Heart right ventricle (tissue), 16 donors: ENCODE data around the gene AUTS2. TPM values are rescaled to one million over a fixed set of nuclear protein-coding genes. Genes with fewer than 3 reads are reported as not detected.

Source experiments
- ATAC-seq, 8 donors: fragments of 200-7000 bp; cut with Tn5 transposase; one replicate each; pipeline ENCODE4 v1.9.1; 2020; ENCODE audit warnings: mild to moderate bottlenecking in 8 of 8, moderate library complexity in 8 of 8, moderate number of reproducible peaks in 1 of 8
- DNase-seq, 2 donors: peaks; one replicate each; pipeline ENCODE4 v3.0.0-alpha.2; 2020
- H3K27ac ChIP-seq, 10 donors: fragments of 200-600 bp; sonication (generic) in 2 of 10; one replicate each; pipeline versions ENCODE4 v1.5.0 to v1.8.0; 2020 to 2022; ENCODE audit warnings: mild to moderate bottlenecking in 3 of 10
- H3K27me3 ChIP-seq, 7 donors: fragments of 200-600 bp; one replicate each; pipeline ENCODE4 v1.8.0; 2021 to 2022; ENCODE audit warnings: mild to moderate bottlenecking in 2 of 7
- H3K36me3 ChIP-seq, 9 donors: fragments of 200-600 bp; sonication (generic) in 1 of 9; one replicate each; pipeline versions ENCODE4 v1.5.0 to v1.8.0; 2020 to 2022; ENCODE audit warnings: mild to moderate bottlenecking in 2 of 9
- H3K4me1 ChIP-seq, 9 donors: fragments of 200-600 bp; sonication (generic) in 1 of 9; one replicate each; pipeline versions ENCODE4 v1.5.0 to v1.8.0; 2020 to 2022; ENCODE audit warnings: mild to moderate bottlenecking in 4 of 9
- H3K4me3 ChIP-seq, 10 donors: fragments of 200-600 bp; sonication (generic) in 2 of 10; one replicate each; pipeline versions ENCODE4 v1.5.0 to v1.8.0; 2020 to 2022; ENCODE audit warnings: mild to moderate bottlenecking in 7 of 10, moderate library complexity in 2 of 10
- H3K9me3 ChIP-seq, 11 donors: fragments of 200-600 bp in 10 of 11; sonication (generic) in 2 of 11; one replicate each; pipeline versions ENCODE4 v1.5.0 to v1.8.0; 2013 to 2022; ENCODE audit warnings: mild to moderate bottlenecking in 2 of 11, control low read depth in 1 of 11, moderate library complexity in 1 of 11
- WGBS, 2 donors: extraction: QIAGEN DNeasy Blood & Tissue Kit; methylation state at CpG; one replicate each; pipeline ENCODE4 v1.1.7; 2013; ENCODE audit warnings: inconsistent platforms in 1 of 2; 5-methylcytosine and 5-hydroxymethylcytosine counted together
- intact Hi-C, 10 donors: fragments of 100-400 bp; cut with DNase I; formaldehyde crosslinking; loops; one replicate each; pipeline versions ENCODE4 v1.11.1 to v1.14.2; 2022
- polyA plus RNA-seq, 2 donors: library from polyadenylated mRNA; stranded (reverse); fragments of 200-250 nt; gene quantifications; one replicate each; pipeline ENCODE4 v1.2.3, GENCODE V29; 2013
- total RNA-seq, 10 donors: library from RNA; stranded (reverse); fragmentation: NEBNext Ultra II Directional in 3 of 10; extraction: Animal tissue kit (Norgen Biotek cat#: 25700) in 3 of 10; gene quantifications; one replicate each; pipeline versions ENCODE4 v1.2.1 to v1.2.4, GENCODE V29; 2021 to 2023
- TF ChIP-seq, protein P1 (sequence below), 9 donors: fragments of 200-600 bp; sonication (generic) in 2 of 9; IDR thresholded peaks; one replicate each; pipeline versions ENCODE4 v1.5.0 to v1.8.0; 2021 to 2022; ENCODE audit warnings: antibody characterized with exemption in 9 of 9, mild to moderate bottlenecking in 5 of 9, moderate library complexity in 1 of 9
- donor health status: Arrhythmogenic right ventricular cardiomyopathy.
- donor health status: ischemic (EF 13 %, LVEDD 7.1; RV severe dilation, severe dysfunction).
- donor health status: healthy with polysubstance abuse.
- donor health status: DM: no; HTN: yes; CAD: no.
- donor health status: DM: no; HTN: no; CAD: no.
- donor health status: ischemic (EF 25% LVEDD 6.9; RV normal size, moderate dysfunction).
- donor health status: ischemic (EF 25% LVEDD 5.7; RV mildly dilated, moderate dysfunction).
- donor health status: healthy.
- donor health status: DM: yes; HTN: yes; CAD: no.
- donor health status: Ischemic cardiomyopathy.
- donor health status: ischemic (EF 35%, LVEDD 5.7; RV mildly dilated, moderate dysfunction).
- donor health status: nonischemic (EF 11% LVEDD 7.7; RV severe dilation, severe dysfunction).
- donor health status: DM: yes; HTN: yes; CAD: no.
- donor health status: PGD.
- donor health status: ischemic (EF 29% LVEDD 5.4; RV normal size, mild dysfunction).
- donor health status: nonischemic (EF 23%, LVEDD 6.1; RV moderate dilation, normal function).

AUTS2 gene
- total and polyA plus RNA-seq, 12 donors: 1.6 to 11.2 (median 7.3) TPM

GRCh38 chr7:70730451-70731110 is 1132.3 kb downstream of the AUTS2 start:
- Histone ChIP-seq H3K4me1 (peaks cover 0 to 26% (median 0%) of the 10 kb centered on the region in 9 donors), H3K36me3 (no peaks in the 10 kb centered on the region), H3K4me3 (no peak overlapping the region), H3K9me3 (peaks cover 0 to 14% (median 0%) of the 10 kb centered on the region in 11 donors), H3K27me3 (no peaks in the 10 kb centered on the region), H3K27ac (no peak overlapping the region)
- ATAC-seq (no peak), DNase-seq (no peak)
- TF ChIP-seq, protein P1, sequence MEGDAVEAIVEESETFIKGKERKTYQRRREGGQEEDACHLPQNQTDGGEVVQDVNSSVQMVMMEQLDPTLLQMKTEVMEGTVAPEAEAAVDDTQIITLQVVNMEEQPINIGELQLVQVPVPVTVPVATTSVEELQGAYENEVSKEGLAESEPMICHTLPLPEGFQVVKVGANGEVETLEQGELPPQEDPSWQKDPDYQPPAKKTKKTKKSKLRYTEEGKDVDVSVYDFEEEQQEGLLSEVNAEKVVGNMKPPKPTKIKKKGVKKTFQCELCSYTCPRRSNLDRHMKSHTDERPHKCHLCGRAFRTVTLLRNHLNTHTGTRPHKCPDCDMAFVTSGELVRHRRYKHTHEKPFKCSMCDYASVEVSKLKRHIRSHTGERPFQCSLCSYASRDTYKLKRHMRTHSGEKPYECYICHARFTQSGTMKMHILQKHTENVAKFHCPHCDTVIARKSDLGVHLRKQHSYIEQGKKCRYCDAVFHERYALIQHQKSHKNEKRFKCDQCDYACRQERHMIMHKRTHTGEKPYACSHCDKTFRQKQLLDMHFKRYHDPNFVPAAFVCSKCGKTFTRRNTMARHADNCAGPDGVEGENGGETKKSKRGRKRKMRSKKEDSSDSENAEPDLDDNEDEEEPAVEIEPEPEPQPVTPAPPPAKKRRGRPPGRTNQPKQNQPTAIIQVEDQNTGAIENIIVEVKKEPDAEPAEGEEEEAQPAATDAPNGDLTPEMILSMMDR (IDR thresholded peaks at IDR 0.05): no peak
- 97 to 98% methylated on average over 7 of the region's 7 CpGs for WGBS, 2 donors
- intact Hi-C loops: no loop called here

- Histone ChIP-seq H3K9me3 (peaks cover 0 to 14% (median 0%) of the 10 kb centered on the region in 11 donors), H3K4me1 (peaks cover 0 to 50% (median 20%) of the 10 kb centered on the region in 9 donors), H3K27me3 (no peaks in the 10 kb centered on the region), H3K27ac (no peak overlapping the region), H3K36me3 (no peaks in the 10 kb centered on the region), H3K4me3 (no peak overlapping the region)
- TF ChIP-seq, protein P1 (IDR thresholded peaks at IDR 0.05): no peak
- ATAC-seq: no peak
- intact Hi-C loops: no loop called here
- no peak for DNase-seq
- 97% methylated on average over 2 of the region's 2 CpGs for WGBS, 2 donors
These were observed 1134.8 kb downstream of the AUTS2 start for GRCh38 chr7:70733090-70733489.

DNA sequence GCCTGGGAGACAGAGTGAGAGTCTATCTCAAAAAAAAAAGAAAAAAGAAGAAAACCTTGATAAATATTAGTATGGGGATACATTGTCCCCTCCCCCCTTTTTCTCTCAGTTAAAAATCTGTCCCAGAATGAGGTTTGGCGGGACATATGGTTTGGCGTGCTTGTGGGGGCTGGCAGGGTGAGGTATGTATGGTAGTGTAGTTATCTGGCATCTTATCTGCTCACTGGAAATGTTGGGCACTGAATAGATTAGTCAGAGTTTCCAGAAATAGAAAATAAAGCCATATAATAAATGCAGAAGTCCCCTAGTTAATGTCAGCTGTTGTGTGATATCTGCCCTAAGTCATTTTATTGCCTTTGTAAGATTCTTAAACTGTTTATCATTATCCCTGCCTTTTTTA is 1136.1 kb downstream of the AUTS2 start:
- Histone ChIP-seq H3K9me3 (peaks cover 0 to 14% (median 0%) of the 10 kb centered on the region in 11 donors), H3K27me3 (no peaks in the 10 kb centered on the region), H3K4me3 (no peak overlapping the region), H3K36me3 (no peaks in the 10 kb centered on the region), H3K4me1 (peaks cover 0 to 46% (median 28%) of the 10 kb centered on the region in 9 donors), H3K27ac (no peak overlapping the region)
- TF ChIP-seq, protein P1 (IDR thresholded peaks at IDR 0.05): no peak
- no peak for ATAC-seq
- DNase-seq: no peak
- 81 to 84% methylated on average over 2 of the region's 2 CpGs for WGBS, 2 donors
- intact Hi-C loops: no loop called here

DNA sequence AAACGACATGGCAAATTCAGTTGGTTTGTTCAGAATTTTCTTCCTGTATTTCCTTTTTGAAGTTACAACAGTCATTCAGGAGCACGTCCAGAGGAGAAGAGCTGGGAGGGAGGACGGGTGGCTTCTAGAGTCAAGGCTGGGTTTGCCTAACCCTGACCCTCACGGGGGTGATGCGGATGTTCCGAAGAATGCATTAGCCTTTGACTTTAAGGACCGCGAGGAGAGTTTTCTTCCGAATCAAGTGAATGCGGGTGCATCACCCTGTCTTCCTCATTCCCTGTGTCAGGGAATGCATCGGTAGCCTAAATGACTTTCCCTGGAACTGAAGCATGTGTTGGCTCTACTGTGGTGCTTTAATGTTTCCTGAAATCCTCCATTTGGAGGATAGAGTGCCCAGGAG is 1137.0 kb downstream of the AUTS2 start:
- Histone ChIP-seq H3K9me3 (peaks cover 0 to 8% (median 0%) of the 10 kb centered on the region in 11 donors), H3K27me3 (no peaks in the 10 kb centered on the region), H3K27ac (no peak overlapping the region), H3K4me1 (peaks cover 0 to 53% (median 28%) of the 10 kb centered on the region in 9 donors), H3K4me3 (no peak overlapping the region), H3K36me3 (no peaks in the 10 kb centered on the region)
- DNase-seq: no peak
- intact Hi-C loops: no loop called here
- ATAC-seq: no peak
- TF ChIP-seq, protein P1 (IDR thresholded peaks at IDR 0.05): no peak
- 90 to 91% methylated on average over 11 of the region's 11 CpGs for WGBS, 2 donors
